GM21576 (cell line): ENCODE measurements around the gene CAP2.

Experiments
- ATAC-seq: cut with Tn5 transposase; IDR thresholded peaks from one replicate; pipeline ENCODE4 v1.9.1; 2021; ENCODE audit warnings: mild to moderate bottlenecking, moderate library complexity; ENCODE audit not compliant: unreplicated experiment

The CAP2 gene, protein sequence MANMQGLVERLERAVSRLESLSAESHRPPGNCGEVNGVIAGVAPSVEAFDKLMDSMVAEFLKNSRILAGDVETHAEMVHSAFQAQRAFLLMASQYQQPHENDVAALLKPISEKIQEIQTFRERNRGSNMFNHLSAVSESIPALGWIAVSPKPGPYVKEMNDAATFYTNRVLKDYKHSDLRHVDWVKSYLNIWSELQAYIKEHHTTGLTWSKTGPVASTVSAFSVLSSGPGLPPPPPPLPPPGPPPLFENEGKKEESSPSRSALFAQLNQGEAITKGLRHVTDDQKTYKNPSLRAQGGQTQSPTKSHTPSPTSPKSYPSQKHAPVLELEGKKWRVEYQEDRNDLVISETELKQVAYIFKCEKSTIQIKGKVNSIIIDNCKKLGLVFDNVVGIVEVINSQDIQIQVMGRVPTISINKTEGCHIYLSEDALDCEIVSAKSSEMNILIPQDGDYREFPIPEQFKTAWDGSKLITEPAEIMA

GRCh38 chr6:17392978-17393891, at the start of gene CAP2:
TSS of gene CAP2 (plus strand) at chr6:17393595. CDS start at chr6:17421556, 27,961 bp downstream.
- ATAC-seq = no peak

- no peak for ATAC-seq
Measured at GRCh38 chr6:17347012-17347411, 46.4 kb upstream of the CAP2 start.

- no peak for ATAC-seq
Measured at GRCh38 chr6:17349427-17349826, 44.0 kb upstream of the CAP2 start.

GRCh38 chr6:17352302-17352701, 41.1 kb upstream of the CAP2 start:
- no peak for ATAC-seq

DNA sequence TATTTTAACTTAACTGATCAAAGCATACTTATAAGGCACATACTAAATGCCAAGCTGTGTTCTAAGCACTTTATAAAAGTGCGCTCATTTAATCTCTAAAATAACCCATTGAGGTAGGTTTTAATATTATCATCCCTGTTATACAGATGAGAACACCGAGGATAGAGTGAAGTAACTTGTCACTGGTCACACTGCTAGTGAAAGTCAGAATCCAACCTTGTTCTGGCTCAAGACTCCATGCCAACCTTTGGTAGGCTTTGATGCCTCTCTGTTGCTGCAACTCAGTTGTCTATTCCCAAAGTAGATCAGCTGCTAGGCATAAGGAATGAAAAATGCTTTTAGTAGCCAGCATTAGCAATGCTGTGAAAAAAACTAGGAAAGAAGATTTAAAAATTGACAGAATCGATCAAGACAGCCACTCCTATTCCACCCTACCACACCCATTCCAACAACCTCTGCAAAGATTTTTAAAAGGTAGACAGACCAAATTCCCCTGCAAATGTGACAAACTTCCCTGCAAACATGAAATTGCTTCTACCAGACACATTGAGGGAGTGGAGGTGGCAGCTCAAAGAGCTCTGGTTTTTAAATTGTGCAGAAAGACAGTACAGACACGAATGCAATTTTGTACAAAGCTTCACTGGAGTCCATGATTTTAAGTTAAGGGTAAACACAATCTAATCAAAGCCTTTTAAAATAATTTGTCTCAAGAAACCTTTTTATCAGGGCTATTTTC, 39.8 kb upstream of the CAP2 start:
- no peak for ATAC-seq

DNA sequence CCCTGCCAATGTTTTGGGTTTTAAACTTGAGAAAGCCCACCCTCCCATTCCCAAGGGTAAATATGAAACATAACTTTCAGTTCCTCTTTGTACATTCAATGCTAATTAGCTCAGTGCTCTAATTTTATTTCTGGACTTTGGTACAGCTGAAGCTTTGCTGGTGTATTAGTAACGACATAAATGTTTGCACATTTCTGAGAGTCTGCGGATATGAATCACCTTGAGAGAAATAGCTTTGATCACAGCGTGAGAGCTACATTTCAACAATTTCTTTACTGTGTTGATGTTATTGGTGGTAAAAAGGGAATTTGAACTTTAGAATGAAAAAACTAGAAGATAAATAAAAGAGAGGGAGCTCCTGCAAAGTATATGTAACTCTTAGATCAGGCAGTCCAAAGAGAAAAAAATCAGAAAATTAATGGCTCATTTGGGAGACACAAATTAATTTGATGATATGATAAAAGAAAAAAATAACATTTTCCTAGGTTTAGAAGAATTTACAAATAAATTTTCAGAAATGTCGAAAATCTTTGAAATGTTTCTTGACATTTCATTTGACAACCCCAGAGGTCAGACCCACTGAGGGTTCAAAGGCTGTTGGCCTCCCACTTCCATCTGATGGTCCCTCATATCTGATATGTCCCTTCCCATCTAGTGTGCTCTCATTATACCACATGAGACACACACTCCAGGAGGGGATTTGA, 38.5 kb upstream of the CAP2 start:
- ATAC-seq = no peak

DNA sequence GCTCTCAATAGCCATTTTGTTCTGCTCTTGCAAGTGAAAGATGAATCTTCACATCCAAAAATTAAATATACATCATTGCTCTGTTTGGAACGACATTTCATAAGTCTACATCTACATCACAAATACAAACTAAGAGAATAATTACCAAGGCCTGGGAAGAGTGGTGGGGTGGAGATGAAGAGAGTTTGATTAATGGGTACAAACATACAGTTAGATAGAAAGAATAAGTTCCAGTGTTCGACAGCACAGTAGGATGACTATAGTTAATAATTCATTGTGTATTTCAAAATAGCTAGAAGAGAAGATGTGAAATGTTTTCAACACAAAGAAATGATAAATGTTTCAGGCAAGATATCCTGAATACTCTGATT, 38.0 kb upstream of the CAP2 start:
- no peak for ATAC-seq

- no peak for ATAC-seq
Measured at GRCh38 chr6:17358515-17358914, 34.9 kb upstream of the CAP2 start.

DNA sequence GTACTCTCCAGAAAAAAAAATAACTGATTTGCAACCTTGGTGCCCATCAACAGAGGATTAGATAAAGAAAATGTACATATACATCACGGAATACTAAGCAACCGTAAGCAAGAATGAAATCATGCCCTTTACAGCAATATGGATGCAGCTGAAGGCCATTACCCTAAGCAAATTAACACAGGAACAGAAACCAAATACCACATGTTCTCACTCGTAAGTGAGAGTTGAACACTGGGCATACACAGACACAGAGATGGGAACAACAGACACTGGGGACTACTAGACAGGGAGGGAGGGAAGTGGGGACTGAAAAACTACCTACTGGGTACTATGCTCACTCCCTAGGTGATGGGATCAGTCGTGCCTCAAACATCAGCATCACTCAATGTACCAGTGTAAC, 32.8 kb upstream of the CAP2 start:
- no peak for ATAC-seq

DNA sequence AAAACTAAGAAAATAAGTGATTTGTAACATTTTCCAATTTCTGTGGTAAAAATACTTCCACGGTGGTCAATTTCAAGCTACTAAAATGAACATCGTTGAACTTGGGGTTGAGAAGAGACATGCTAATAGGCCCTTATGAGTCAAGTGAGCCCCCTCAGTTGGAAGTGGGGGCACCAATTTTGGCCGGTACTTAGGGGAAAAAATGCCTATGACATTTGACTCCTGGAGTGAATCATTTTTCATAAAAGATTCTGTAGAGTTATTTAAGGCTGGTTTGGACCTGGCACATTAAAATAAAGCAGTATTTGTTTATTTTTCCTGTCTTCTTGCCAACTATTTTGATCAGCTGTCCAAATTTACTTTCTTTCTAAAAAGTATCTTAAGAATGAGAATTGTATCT, 32.4 kb upstream of the CAP2 start:
- ATAC-seq = no peak

DNA sequence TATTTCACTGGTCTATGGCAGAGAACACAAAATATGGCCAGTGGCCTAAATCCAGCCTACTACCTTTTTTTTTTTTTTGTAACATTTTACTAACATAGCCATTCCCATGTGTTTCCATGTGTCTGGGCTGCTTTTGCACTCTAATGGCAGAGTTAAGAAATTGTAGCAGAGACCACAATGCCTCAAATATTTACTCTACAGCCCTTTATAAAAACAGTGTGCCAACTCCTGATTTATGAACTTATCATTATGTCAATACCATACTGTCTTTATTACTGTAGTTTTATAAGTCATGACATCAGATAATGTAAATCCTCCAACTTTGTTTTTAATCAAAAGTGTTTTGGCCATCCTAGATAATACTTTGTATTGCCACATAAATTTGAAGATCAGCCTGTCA, 27.4 kb upstream of the CAP2 start:
- ATAC-seq = no peak

DNA sequence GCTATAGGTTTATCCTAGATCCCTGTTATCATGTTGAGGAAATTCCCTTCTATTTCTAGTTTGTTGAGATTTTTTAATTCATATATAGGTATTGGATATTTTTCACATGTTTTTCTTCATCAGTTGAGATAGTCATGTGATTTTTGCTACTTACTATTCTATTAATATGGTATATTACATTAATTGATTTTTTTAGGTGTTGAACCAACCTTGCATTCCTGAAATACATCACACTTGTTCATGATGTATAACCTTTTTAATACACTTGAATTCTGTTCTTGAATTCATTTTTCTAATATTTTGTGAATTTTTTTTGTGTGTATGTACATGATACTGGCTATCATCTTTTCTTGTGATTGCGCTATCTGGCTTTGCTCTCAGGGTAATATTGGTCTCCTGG, 25.5 kb upstream of the CAP2 start:
- ATAC-seq = no peak

- ATAC-seq = no peak
Measured at GRCh38 chr6:17381424-17382147, 11.8 kb upstream of the CAP2 start.

DNA sequence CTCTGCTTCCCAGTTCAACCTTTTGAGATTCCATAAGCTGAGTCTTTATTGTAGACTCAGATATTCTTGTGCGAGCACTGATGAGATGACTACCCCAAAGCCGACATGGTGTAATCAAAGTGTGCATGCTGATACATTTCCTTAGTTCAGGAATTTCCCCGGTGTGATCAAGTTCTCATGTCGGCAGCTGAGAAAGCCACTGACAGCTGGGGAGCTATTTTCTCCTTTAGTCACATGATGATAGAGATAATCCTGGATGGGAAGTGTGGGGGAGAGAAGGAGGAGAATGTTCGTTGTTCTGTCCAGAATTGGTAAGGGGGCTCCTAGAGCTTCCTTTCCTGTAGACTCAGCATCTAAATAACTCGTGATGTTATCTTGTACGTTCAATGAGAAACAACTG, 7.7 kb upstream of the CAP2 start:
- no peak for ATAC-seq

- ATAC-seq = no peak
Measured at GRCh38 chr6:17388365-17388764, 5.0 kb upstream of the CAP2 start.

DNA sequence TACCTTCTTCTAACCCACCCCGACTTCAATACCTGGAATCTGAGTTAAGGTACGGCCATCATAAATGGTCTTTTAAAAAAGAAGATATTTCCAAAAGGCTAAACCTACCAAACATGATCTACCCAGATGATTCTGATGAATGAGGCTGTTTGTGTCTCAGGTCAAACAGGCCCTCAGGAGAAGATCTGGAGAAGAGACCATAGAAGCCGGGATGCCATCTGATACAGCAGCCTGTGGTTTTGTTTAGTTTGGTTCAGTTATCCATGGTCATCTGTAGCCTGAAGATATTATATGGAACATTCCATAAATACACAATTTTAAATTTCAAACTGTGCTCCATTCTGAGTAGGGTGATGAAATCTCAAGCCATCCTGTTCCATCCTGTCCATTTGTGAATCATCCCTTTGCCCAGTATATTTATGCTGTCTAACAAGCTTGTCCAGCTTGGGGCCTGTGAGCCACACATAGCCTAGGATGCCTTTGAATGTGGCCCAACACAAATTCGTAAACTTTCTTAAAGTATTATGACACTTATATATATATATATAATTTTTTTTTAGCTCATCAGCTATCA, 4.0 kb upstream of the CAP2 start:
- no peak for ATAC-seq

DNA sequence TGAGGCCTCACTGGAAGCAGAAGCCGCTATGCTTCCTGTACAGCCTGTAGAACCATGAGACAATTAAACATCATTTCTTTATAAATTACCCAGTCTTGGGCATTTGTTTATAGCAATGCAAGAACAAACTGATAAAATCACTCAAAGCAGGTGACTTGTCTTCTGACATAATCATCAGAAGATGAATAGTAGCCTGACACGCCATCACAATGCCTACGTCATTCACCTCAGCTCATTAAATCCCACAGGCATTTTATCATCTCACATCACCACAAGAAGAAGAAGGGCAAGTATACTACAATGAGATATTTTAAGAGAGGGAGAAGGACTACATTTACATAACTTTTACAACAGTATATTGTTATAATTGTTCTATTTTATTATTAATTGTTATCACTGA, 3.1 kb upstream of the CAP2 start:
- no peak for ATAC-seq

DNA sequence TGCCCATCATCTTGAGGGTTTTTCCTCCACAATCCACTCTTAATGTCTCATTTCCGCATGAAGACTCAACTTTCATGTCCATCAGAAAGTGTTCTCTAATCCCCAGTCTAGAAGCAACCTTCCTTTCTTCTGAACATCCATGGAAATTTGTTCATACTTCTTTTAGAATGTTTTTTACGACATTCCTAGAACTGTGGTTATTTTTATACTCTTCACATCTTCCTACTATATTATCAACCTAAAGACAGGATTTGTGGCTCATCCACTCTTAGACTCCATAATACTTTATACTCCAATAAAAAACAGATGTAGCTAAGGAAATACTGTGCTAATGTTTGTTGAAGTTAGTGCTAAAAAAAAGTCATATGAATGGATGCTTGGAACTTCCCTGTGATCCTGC, 1.4 kb upstream of the CAP2 start:
- no peak for ATAC-seq

- ATAC-seq = no peak
Measured at GRCh38 chr6:17393892-17394631, 667 bp downstream of the CAP2 start.
